ENCODE data around the gene ISLR2. TPM values are rescaled to one million over a fixed set of nuclear protein-coding genes. Genes with fewer than 3 reads are reported as not detected.

The ISLR2 gene
- polyA plus RNA-seq, 5 donors = 4.0 to 8.8 (median 6.4) TPM

DNA sequence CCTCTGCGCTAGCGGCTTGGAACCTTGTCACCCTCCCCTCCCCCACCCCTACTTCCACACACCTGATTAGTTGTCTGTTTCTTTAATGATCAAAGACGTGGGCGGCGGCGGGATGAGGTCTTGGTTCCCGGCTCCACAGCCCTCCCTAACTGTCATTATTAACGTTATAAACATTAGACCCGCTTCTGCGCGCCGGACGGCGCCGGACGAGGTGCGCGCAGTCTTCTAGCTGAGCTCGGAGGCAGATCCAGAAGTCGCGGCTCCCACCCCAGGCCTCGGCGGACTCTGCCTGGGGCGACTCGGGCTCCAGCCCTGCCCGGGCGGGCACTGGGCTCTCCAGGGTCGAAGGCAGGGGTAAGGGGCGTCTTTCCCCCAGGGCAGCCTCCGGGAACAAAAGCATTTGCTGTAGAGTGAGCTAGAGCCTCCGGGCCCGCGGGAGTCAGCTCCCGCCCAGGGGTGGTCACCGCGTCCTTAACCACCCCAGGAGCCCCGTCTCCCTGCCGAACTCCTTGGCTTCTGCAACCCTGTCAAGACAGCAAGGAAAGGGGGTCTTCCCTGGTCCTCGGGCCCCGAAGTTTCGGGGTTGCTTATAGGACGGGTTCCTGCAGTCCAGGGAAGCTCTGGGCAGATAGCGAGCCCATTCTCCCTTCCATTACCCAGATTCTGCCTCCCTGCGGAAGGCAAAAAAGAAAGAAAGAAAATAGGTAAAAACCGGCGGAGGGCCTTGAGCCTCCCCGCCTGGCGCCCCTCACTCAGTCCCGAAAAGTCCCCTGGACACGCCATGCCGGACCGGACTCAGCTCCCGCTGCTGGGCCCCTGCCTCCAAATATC lies 2.2 kb upstream of the ISLR2 start:
- DNase-seq = no peak

GRCh38 chr15:74128785-74129585 lies 1.4 kb upstream of the ISLR2 start:
- DNase-seq = no peak

DNA sequence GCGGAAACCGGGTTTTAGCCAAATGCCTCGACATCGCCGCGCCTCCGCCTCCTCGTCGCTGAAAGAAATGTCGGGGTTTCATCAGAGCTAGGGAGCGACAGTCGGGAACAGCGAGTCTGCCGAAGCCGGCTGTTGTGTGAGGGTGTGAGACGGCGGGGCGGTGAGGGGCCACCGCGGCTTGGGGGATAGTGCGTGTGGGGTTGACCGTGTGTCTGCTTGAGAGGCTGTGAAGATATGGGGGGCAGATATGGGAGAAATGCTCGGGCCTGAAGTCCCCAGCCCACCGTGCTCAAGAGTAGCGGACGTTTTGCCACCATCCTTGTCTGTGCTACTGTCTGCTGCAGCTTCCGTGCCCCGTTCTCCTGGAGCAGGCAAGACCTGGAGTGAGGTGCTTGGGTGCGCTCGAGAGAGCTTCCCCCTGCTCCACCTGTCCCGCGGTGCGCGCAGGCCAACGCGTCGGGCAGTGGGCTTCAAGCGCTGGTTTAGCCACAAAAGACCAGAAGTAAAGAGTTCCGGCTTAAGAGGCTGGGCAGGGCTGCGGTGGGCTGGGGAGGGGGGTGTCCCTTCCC lies 716 bp upstream of the ISLR2 start:
- DNase-seq = no peak

DNA sequence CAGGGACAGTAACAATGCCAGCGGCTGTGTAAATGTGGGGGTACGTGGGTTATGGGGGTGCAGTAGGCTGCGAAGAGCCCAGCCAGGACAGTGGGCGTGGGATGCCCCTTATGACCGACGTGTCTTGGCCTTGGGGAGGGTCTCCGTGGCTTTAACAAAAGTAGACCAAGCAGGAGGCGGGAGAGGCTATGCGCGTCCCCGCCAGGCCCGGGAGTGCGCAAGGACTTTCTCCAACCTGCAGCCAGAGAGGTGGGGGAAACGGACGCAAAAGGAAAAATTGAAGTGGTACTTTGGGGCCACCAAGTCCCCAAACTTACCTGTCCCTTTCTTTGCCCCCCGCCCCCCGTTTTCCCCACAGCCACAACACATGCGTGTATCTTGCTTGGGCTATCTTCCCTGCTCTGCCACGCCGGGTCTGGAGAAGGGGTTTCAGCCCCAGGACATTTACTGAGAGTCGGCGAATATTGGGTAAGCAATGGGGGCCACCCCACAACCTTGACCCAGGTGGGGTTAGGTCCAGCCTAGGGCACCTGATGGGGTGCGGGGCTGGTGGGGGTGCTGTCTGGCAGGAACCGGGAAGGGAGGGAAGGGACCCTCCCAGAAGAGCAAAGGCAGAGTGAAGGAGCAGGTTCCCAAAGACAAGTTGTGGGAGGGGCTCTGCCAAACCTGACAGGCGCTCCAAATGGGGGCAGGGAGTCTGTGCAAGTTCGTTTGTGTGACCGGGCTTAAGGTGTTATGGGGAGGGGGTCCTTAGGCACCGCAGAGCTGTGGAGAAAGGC lies 652 bp downstream of the ISLR2 start:
- no peak for DNase-seq

GRCh38 chr15:74131628-74132413 lies 1.4 kb downstream of the ISLR2 start:
- no peak for DNase-seq

DNA sequence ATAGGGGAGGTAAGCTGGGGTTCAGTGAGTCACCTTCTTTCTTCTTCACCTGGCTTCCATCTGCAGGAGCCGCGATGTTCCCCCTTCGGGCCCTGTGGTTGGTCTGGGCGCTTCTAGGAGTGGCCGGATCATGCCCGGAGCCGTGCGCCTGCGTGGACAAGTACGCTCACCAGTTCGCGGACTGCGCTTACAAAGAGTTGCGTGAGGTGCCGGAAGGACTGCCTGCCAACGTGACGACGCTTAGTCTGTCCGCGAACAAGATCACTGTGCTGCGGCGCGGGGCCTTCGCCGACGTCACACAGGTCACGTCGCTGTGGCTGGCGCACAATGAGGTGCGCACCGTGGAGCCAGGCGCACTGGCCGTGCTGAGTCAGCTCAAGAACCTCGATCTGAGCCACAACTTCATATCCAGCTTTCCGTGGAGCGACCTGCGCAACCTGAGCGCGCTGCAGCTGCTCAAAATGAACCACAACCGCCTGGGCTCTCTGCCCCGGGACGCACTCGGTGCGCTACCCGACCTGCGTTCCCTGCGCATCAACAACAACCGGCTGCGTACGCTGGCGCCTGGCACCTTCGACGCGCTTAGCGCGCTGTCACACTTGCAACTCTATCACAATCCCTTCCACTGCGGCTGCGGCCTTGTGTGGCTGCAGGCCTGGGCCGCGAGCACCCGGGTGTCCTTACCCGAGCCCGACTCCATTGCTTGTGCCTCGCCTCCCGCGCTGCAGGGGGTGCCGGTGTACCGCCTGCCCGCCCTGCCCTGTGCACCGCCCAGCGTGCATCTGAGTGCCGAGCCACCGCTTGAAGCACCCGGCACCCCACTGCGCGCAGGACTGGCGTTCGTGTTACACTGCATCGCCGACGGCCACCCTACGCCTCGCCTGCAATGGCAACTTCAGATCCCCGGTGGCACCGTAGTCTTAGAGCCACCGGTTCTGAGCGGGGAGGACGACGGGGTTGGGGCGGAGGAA lies 2.6 kb downstream of the ISLR2 start:
- no peak for DNase-seq

DNA sequence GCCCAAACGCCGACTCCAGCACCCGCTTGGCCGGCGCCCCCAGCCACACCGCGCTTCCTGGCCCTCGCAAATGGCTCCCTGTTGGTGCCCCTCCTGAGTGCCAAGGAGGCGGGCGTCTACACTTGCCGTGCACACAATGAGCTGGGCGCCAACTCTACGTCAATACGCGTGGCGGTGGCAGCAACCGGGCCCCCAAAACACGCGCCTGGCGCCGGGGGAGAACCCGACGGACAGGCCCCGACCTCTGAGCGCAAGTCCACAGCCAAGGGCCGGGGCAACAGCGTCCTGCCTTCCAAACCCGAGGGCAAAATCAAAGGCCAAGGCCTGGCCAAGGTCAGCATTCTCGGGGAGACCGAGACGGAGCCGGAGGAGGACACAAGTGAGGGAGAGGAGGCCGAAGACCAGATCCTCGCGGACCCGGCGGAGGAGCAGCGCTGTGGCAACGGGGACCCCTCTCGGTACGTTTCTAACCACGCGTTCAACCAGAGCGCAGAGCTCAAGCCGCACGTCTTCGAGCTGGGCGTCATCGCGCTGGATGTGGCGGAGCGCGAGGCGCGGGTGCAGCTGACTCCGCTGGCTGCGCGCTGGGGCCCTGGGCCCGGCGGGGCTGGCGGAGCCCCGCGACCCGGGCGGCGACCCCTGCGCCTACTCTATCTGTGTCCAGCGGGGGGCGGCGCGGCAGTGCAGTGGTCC lies 3.5 kb downstream of the ISLR2 start:
- no peak for DNase-seq

DNA sequence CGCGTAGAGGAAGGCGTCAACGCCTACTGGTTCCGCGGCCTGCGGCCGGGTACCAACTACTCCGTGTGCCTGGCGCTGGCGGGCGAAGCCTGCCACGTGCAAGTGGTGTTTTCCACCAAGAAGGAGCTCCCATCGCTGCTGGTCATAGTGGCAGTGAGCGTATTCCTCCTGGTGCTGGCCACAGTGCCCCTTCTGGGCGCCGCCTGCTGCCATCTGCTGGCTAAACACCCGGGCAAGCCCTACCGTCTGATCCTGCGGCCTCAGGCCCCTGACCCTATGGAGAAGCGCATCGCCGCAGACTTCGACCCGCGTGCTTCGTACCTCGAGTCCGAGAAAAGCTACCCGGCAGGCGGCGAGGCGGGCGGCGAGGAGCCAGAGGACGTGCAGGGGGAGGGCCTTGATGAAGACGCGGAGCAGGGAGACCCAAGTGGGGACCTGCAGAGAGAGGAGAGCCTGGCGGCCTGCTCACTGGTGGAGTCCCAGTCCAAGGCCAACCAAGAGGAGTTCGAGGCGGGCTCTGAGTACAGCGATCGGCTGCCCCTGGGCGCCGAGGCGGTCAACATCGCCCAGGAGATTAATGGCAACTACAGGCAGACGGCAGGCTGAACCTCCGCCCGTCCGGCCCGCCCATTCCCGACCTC lies 4.1 kb downstream of the ISLR2 start:
- DNase-seq = no peak

GRCh38 chr15:74135041-74135565 lies 4.7 kb downstream of the ISLR2 start:
- no peak for DNase-seq

GRCh38 chr15:74136540-74136813 lies 6.1 kb downstream of the ISLR2 start:
- DNase-seq = no peak

- no peak for DNase-seq
Observed at GRCh38 chr15:74136814-74137536, 6.6 kb downstream of the ISLR2 start.

GRCh38 chr15:74137537-74137894 lies 7.1 kb downstream of the ISLR2 start:
- no peak for DNase-seq

- no peak for DNase-seq
Observed at GRCh38 chr15:74138642-74139041, 8.3 kb downstream of the ISLR2 start.

- DNase-seq = no peak
Observed at GRCh38 chr15:74141591-74141990, 11.2 kb downstream of the ISLR2 start.

GRCh38 chr15:74144153-74144775 lies 13.9 kb downstream of the ISLR2 start:
- DNase-seq = no peak

GRCh38 chr15:74146277-74146800 lies 16.0 kb downstream of the ISLR2 start:
- no peak for DNase-seq

DNA sequence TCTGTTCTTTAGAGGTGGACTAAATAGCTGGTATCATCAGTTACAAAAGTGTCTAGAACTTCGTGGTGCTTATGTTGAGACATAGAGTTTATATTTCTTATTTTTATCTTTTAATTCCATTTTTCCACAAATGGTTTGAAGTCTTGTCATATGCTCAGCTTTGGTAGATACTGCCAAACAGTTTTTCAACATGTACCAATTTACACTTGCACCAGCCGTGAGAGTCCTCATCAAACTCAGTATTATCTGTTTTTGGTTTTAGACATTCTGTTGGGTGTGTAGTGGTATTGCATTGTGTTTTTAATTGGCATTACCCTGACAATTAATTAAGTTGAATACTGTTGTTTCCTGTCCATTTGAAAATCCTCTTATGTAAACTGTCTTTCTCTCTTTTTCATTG lies 16.7 kb downstream of the ISLR2 start:
- no peak for DNase-seq
